ENCODE measurements around the gene PIGBOS1.
A peak's percentile ranks its signal among the peaks of the same experiment; 100 is the strongest.
"Not testable (repeated sequence)": the region's sequence is repeated elsewhere in the genome, so short reads cannot be mapped to it uniquely, and the experiment has no call there.

PIGBOS1 gene

DNA sequence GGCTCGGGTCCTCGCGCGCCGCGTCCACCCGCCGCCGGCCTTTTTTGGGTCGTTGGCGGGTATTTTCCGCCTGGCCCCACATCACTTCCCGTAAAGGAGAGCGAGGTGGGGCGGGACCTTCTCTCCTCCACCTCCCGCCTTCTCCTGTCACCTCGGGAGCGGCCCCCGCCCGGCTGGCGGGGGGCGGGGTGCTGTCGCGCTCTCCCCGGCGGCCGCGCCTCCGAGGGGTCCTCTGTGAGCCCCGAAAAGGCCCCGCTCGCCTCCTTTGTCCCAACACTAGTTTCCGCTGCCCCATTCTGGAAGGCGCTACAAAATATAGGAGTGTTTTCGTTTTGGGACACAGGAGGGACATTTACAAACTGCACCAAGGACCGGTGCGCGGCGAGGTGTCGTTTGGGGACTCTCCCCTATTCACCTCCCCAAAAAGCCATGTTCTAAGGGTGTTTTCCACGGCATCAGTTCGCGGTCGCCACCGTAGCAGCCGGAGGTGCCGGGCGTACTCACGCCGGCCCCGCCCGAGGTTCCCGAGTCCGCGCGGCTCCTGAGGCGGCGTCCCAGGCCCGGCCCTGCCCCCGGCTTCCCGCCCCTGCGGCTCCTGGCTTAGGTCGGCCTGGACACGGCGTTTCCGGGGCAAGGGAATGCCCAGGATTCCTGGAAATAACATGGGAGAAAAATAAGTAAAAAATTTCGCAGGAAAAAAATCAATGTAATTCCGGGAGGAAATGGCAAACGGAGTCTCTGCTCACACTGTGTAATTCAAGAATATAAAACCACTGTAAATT, 29.0 kb downstream of the PIGBOS1 start, which contains the start of gene RAB27A:
Gene RAB27A, minus strand, starts transcription at position 68 of the 782 bp plus-strand sequence. CDS start 54,879 bp downstream, outside the sequence.
- peak; percentile 71 for DNase-seq

DNA sequence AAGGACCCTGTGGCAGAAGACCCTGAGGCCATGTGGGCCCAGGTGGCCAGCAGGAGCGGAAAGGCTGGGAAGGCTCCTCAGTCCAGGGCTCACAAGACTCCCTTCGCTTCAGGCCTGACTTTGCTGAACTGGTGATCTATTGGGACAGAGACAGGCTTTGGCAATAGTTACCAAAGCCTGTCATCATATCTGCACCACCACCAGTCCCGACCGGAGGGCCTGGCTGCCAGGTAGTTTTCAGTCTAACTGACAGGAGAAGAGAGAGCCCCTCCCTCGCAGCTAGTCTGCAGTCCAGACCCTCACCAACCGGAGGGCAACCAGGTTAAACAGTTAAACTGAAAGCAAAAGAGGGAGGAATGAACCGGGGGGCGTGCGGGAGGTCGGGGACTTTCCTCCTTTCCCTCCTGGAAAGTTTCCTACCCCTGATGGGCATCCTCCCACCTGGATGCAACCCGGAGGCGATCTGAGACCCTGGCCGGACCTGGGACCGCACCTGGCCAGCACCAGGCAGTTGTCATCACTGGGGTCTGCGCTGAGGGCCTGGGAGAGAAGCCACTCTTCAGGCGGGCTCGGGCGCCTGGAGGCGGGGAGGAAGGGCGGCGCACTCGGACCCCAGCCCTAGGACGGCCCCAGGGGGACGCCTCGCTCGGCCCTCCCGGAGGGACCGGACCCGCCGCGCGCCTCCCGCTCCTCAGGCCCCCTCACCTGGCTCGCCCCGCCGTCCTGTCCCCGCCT, 29.7 kb downstream of the PIGBOS1 start:
- peak; percentile 30 for DNase-seq

DNA sequence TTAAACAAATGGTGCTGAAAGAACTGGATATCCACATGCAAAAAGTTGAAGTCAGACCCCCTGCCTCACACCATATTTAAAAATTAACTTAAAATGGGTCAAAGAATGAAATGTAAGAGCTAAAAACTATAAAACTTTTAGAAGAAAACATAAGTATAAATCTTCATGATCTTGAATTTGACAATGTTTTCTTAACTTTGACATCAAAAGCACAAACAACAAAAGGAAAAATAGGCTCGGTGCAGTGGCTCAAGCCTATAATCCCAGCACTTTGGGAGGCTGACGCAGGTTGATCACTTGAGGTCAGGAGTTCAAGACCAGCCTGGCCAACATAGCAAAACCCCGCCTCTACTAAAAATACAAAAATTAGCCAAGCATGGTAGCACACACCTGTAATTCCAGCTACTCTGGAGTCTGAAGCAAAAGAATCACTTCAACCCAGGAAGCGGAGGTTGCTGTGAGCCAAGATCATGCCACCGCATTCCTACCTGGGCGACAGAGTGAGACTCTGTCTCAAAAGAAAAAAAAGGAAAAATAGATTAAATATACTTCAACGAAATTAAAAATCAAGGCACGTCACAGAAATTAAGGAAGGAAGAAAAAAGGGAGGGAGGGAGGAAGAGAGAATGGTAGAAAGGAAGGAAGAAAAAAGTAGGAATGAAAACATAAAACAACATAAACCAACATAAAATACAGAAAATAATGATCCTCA, 30.8 kb downstream of the PIGBOS1 start:
- no peak for DNase-seq

DNA sequence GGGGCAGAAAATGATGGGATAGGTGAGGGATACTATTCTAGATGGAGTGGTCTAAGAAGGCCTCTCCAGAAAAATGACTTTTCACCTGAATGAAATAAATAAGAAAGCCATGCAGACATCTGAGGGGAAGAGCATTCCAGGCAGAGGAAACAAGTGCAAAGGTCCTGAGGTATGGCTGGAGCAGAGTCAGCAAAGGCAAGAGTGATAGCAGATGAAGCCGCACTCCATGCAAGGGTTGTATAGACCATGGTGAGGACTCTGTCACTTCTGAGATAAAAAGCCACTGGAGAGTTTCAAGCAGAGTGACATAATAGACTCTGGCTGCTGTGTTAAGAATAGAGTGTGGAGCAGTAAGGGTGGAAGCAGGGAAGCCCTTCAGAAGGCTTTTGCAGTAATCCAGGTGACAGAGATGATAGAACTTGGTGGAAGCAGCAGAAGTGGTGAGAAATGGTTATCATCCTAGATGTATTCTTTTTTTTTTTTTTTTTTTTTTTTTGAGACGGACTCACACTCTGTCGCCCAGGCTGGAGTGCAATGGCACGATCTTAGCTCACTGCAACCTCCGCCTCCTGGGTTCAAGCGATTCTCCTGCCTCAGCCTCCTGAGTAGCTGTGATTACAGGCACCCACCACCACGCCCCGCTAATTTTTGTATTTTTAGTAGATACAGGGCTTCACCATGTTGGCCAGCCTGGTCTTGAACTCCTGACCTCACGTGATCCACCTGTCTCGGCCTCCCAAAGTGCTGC, 32.3 kb downstream of the PIGBOS1 start:
- not testable (repeated sequence) for DNase-seq

GRCh38 chr15:55284426-55284825, 34.5 kb downstream of the PIGBOS1 start:
- no peak for DNase-seq

DNA sequence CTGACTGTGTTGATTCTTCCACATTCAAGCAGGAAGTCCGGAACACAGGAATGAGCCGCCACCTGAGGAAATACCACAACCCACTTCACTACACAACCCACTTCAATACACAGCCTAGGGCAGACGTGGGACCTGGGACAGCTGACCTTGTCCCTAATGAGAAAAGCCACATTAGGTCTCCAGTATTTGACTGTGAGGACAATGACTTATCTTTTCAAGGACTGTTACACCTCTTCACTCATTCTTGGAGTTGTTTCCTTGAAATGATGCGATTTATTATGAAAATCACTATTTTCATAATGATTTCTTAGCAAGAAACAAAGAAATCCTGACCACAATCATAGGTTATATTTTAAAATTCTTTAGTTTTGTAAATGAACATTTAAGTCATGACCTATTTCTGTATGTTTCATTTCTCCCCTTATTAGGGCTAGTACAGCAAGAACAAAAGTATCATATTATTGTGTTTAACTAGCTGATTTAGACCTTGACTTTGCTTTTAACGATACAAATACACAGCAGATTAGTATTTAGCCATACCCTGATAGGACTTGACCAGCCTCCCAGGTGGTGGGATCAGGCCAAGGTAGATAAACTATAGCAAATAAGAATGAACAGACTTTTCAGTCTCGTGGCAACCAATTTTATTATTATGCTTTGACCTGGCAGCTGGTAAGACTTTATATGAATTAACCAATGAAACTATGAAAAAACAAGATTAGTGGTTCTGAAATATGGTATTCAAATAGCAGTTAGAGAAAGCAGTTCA, 35.4 kb downstream of the PIGBOS1 start:
- DNase-seq, result no peak

- peak; percentile 79 for DNase-seq
These were observed 36.6 kb downstream of the PIGBOS1 start for GRCh38 chr15:55282284-55282833.

DNA sequence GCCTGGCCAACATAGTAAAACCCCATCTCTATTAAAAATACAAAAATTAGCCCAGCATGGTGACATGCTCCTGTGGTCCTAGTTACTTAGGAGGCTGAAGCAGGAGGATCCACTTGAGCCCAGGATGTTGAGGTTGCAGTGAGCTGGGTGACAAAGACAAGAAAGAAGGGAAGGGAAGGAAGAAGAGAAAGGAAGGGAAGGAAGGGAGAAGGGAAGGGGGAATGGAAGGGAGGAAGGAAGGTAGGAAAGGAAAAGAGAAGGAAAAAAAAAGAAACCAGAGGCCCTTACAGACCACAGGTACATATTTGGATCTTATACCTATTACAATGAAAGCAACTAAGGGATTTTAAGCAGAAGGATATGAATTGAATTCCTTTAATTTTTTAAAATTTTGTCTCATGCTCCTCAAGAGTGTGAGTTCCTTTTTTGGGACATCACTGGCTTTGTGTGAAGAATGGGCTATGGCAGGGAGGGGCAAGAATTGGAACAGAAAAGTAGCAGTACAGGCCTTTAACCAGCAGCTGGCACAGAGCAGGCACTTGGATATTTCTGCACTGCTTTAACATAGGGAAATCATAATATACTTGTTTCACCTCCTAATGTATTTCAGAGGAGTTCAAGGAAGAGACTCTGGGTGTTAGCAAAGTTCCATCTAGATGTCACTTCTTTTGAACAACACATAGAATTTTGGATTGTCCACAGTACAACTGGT, 37.2 kb downstream of the PIGBOS1 start:
- peak; percentile 3 for DNase-seq

DNA sequence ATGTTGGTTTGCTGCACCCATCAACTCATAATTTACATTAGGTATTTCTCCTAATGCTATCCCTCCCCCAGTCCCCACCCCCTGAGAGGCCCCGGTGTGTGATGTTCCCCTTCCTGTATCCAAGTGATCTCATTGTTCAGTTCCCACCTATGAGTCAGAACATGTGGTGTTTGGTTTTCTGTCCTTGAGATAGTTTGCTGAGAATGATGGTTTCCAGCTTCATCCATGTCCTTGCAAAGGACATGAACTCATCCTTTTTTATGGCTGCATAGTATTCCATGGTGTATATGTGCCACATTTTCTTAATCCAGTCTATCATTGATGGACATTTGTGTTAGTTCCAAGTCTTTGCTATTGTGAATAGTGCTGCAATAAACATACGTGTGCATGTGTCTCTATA, 38.3 kb downstream of the PIGBOS1 start:
- peak; percentile 41 for DNase-seq

GRCh38 chr15:55279746-55280351, 39.1 kb downstream of the PIGBOS1 start:
- peak; percentile 80 for DNase-seq

DNA sequence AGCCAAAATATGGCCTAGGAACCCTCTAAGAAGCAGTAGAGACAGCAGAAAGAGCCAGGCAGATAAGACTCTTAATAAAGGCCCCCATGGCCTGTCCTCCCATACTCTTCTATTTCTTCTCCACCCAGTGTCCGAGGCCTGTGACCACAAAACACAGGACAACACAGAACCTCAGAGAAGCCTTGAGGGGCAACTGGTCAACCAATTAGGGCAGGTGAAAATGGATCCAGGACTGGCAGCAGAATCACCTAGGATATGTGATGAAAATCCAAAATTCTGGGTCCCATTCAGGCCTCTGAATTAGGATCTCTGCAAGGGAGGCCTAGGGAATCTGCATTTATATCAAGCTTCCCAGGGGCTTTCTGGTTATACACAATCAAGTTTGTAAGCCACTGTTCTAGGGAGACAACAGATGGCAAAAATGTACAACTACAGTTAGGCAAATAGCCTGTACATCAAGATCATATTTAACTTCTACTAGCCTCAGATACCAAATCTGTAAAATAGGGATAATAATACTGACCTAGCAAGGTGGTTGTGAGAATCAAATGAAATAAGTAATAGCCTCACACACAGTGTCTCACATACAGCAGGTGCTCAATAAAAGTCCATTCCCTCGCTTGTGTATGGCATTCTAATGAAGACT, 39.7 kb downstream of the PIGBOS1 start:
- no peak for DNase-seq

DNA sequence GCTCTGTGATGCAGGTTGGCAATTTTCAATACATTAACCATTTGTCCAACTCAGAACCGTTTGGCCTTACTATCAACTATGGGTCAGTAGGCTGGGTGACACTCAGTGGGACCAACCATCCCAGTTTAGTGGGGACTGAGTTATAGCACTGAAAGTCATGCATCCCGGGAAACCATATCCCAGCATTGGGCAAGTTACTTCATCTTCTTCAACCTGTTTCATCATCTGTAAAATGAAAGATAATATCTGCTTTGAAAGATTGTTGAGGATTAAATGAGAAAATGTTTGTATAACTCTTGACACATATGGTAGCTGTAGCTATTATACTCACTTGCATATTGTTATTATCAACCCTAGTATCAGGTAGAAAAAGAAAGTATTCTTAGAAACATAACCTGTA, 41.2 kb downstream of the PIGBOS1 start:
- DNase-seq, result no peak

- DNase-seq, result peak; percentile 43
These were observed 41.8 kb downstream of the PIGBOS1 start for GRCh38 chr15:55277116-55277564.

GRCh38 chr15:55276324-55276723, 42.6 kb downstream of the PIGBOS1 start:
- no peak for DNase-seq

- no peak for DNase-seq
These were observed 48.6 kb downstream of the PIGBOS1 start for GRCh38 chr15:55270291-55270690.

GRCh38 chr15:55268176-55268695, 50.7 kb downstream of the PIGBOS1 start:
- no peak for DNase-seq

- peak; percentile 73 for DNase-seq
These were observed 51.3 kb downstream of the PIGBOS1 start for GRCh38 chr15:55267401-55268175.
